Endothelial cell of umbilical vein (primary cell): ENCODE measurements around the gene HIVEP3.

Source experiments
- CTCF ChIP-seq, 2 donors: IDR thresholded peaks; 1 replicate in 1 of 2; 2 replicates in 1 of 2; pipeline ENCODE4 v1.5.1; 2011; ENCODE audit warnings: low read length in 2 of 2, mild to moderate bottlenecking in 2 of 2, moderate library complexity in 2 of 2, control low read depth in 1 of 2, inconsistent platforms in 1 of 2, low read depth in 1 of 2; ENCODE audit not compliant: insufficient read depth in 1 of 2; ENCODE audit errors: extremely low read depth in 1 of 2
- EZH2 ChIP-seq: IDR thresholded peaks from 2 replicates; pipeline ENCODE4 v1.6.1; 2012; ENCODE audit warnings: borderline replicate concordance, low read depth, mild to moderate bottlenecking, moderate library complexity, low read length, inconsistent platforms; ENCODE audit not compliant: severe bottlenecking
- FOS ChIP-seq: IDR thresholded peaks from 2 replicates; pipeline ENCODE4 v1.6.1; 2011; ENCODE audit warnings: mild to moderate bottlenecking, low read length, moderate library complexity, borderline replicate concordance; ENCODE audit not compliant: insufficient read depth
- TF ChIP-seq, protein P1 (sequence below): IDR thresholded peaks from 2 replicates; pipeline ENCODE4 v1.6.1; 2011; ENCODE audit not compliant: insufficient read depth, insufficient read length

DNA sequence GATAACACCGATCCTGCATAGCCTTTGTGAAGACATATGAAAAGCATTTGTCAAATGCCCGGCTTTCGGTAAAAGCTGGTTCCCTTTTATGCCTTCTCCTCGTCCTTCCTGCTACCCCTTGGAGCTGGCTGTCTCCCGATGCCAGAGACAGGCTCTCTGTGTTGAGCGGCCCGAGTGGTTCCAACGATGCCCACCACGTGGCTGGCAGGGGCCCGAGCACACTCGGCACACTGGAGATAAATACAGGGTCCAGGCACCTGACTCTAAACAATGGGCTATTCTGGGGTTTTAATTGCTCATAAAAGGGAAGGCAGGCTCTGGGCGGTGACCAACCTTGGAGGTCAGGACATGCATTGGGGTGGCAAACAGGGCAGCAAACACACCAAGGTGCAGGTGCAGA is 207.1 kb downstream of the HIVEP3 start:
- TF ChIP-seq CTCF (IDR thresholded peaks at IDR 0.05; ENCODE audit: extremely low read depth in 1 of 2, insufficient read depth in 1 of 2, low read depth in 1 of 2, low read length in 2 of 2): no peak
- no peak for TF ChIP-seq EZH2
- TF ChIP-seq FOS: no peak
- TF ChIP-seq, protein P1, sequence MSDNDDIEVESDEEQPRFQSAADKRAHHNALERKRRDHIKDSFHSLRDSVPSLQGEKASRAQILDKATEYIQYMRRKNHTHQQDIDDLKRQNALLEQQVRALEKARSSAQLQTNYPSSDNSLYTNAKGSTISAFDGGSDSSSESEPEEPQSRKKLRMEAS: no peak
